ENCODE data around the gene CAMK2B.

CAMK2B gene

GRCh38 chr7:44289341-44290251 lies 35.8 kb downstream of the CAMK2B start:
- Histone ChIP-seq H3K36me3 (replicated peaks) (no peaks in the 10 kb centered on the region), H3K27me3 (replicated peaks) (peaks cover 15% of the 10 kb centered on the region), H3K4me3 (ENCODE audit: low read depth, low read length) (no peak overlapping the region), H3K27ac (no peak overlapping the region)
- DNase-seq = no peak
- no peak for TF ChIP-seq CTCF (IDR thresholded peaks at IDR 0.05; ENCODE audit: low read depth, low read length, missing control alignments)
- in situ Hi-C loops (cut with HindIII; ENCODE audit: low pct_ligation_motif_present, low sequenced_read_pairs) = no loop called here

DNA sequence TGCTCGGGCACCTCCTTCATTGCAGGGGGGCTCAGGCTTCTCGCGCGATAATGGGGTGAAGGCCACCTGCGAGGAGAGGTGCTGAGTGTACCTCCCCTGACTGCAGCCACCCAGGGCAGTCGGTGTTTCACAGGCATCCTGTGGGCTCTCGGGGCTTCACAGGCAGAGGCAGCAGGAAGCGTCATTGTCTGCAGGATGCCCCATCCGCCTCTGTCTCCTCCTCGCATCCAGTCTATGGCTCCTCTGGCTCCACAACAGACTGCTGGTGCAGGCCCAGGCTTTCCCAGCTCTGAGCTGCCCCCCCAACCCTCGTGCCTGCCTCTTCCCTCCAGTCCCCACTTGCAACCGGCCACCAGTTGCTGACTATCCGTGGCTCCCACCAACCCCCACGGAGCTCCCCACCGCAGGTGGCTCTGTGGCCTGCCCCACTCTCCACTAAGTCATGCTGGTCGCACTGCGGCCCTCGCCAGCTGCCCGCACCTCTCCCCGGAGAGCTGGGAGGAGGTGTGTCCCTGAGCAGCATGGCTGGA lies 36.5 kb downstream of the CAMK2B start:
- DNase-seq = no peak
- H3K36me3 ChIP-seq (replicated peaks) = no peaks in the 10 kb centered on the region

GRCh38 chr7:44288381-44288685 lies 37.1 kb downstream of the CAMK2B start:
- DNase-seq = no peak
- in situ Hi-C loops (cut with HindIII; ENCODE audit: low pct_ligation_motif_present, low sequenced_read_pairs) = no loop called here
- no peak for TF ChIP-seq CTCF (IDR thresholded peaks at IDR 0.05; ENCODE audit: low read depth, low read length, missing control alignments)
- Histone ChIP-seq H3K36me3 (replicated peaks) (no peaks in the 10 kb centered on the region), H3K4me3 (ENCODE audit: low read depth, low read length) (no peak overlapping the region), H3K27me3 (replicated peaks) (peaks cover 5% of the 10 kb centered on the region), H3K27ac (no peak overlapping the region)

More for the DNA sequence above, 36.5 kb downstream of the CAMK2B start:
- TF ChIP-seq CTCF (IDR thresholded peaks at IDR 0.05; ENCODE audit: low read depth, low read length, missing control alignments) = no peak
- no peak overlapping the region for H3K27ac ChIP-seq
- in situ Hi-C loops (cut with HindIII; ENCODE audit: low pct_ligation_motif_present, low sequenced_read_pairs) = no loop called here
- H3K4me3 ChIP-seq (ENCODE audit: low read depth, low read length) = no peak overlapping the region
- H3K27me3 ChIP-seq (replicated peaks) = peaks cover 8% of the 10 kb centered on the region

GRCh38 chr7:44287488-44288380 lies 37.7 kb downstream of the CAMK2B start:
- no peak for DNase-seq
- Histone ChIP-seq H3K27me3 (replicated peaks) (peaks cover 2% of the 10 kb centered on the region), H3K27ac (no peak overlapping the region), H3K36me3 (replicated peaks) (no peaks in the 10 kb centered on the region), H3K4me3 (ENCODE audit: low read depth, low read length) (no peak overlapping the region)
- in situ Hi-C loops (cut with HindIII; ENCODE audit: low pct_ligation_motif_present, low sequenced_read_pairs) = no loop called here
- no peak for TF ChIP-seq CTCF (IDR thresholded peaks at IDR 0.05; ENCODE audit: low read depth, low read length, missing control alignments)

- TF ChIP-seq CTCF (IDR thresholded peaks at IDR 0.05; ENCODE audit: low read depth, low read length, missing control alignments) = no peak
- Histone ChIP-seq H3K4me3 (ENCODE audit: low read depth, low read length) (no peak overlapping the region), H3K27ac (no peak overlapping the region), H3K27me3 (replicated peaks) (no peaks in the 10 kb centered on the region), H3K36me3 (replicated peaks) (no peaks in the 10 kb centered on the region)
- DNase-seq = no peak
- in situ Hi-C loops (cut with HindIII; ENCODE audit: low pct_ligation_motif_present, low sequenced_read_pairs) = no loop called here
Observed at GRCh38 chr7:44286618-44287487, 38.5 kb downstream of the CAMK2B start.

All from brain microvascular endothelial cell (primary cell).